ENCODE results near the gene KRT9.

DNA sequence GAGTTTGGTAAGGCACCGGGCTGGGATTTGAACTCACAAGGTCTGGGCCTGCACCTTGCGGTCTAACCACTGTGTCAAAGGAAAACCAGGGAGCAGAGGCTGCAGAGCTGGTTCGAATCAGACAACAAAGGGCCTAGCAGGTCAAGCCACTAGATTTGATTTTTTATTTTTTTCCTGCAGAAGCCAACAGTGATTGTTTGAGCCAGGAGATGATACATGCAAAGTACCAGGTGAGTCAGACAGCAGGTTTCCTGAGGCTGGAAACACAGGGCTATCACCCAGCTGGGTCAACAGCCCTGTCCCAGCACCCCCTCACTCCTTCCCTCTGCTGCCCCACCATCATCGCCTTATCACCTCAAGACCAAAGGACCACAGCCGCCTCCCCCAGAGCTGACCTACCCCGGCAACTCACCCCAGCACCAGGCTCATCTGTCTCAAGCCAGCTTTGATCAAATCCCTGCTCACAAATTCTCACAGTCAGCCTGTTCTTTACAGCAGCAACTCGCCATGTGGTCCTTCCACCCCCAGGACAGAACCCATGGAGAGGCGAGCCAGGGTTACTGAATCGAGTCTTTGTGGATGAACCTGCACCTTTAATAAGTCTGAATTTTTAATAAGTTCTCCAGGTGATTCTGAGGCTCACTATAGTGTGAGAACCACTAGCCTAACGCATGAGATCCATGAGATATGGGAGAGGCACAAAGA, 30.8 kb downstream of the KRT9 start:
- no peak for TF ChIP-seq ZBTB33 (IDR thresholded peaks at IDR 0.05; ENCODE audit: extremely low read depth, insufficient replicate concordance, low read length)
- TF ChIP-seq POLR2A (IDR thresholded peaks at IDR 0.05; ENCODE audit: borderline replicate concordance, extremely low read depth, insufficient read depth, insufficient read length) = no peak
- TF ChIP-seq CTCF (IDR thresholded peaks at IDR 0.05 in 2 of 3, conservative IDR thresholded peaks at IDR 0.05 in 1 of 3; ENCODE audit: borderline replicate concordance in 1 of 3, insufficient read depth in 1 of 3, low read depth in 2 of 3, low read length in 2 of 3) = no peak
